IMR-90 (cell line): ENCODE measurements around the gene ACOXL. TPM values are rescaled to one million over a fixed set of nuclear protein-coding genes. Genes with fewer than 3 reads are reported as not detected.

Experiments used
- ATAC-seq: fragments of 200-7000 bp; cut with Tn5 transposase; 2 replicates; pipeline ENCODE4 v1.9.1; 2020; ENCODE audit warnings: low read depth, mild to moderate bottlenecking, moderate library complexity
- BruUV-seq: library from RNA; stranded (reverse); fragments of 400-500 nt; replicated peaks from 2 replicates; lab custom pipeline; 2021; lab: Mats Ljungman, UMichigan
- CTCF ChIA-PET: fragments of 300-600 bp; formaldehyde crosslinking; extraction: SDS; loops from one replicate; lab custom pipeline; 2021; ENCODE audit warnings: antibody characterized with exemption; lab: Yijun Ruan, JAX
- POLR2A ChIA-PET: fragments of 300-600 bp; sonication (Branson Sonifier 250); formaldehyde crosslinking; loops from one replicate; lab custom pipeline; 2022; ENCODE audit warnings: antibody characterized with exemption; ENCODE audit not compliant: unreplicated experiment; lab: Charles Lee
- DNase-seq: peaks from one replicate; pipeline ENCODE4 v3.0.0; 2013
- H2AFZ ChIP-seq: replicated peaks from 2 replicates; pipeline ENCODE3; 2013; ENCODE audit warnings: low read length, mild to moderate bottlenecking; ENCODE audit not compliant: poor library complexity
- H2AK5ac ChIP-seq: 2 replicates; pipeline ENCODE4 v1.6.1; 2013; ENCODE audit warnings: low read depth, low read length, inconsistent platforms
- H2AK9ac ChIP-seq: replicated peaks from 2 replicates; pipeline ENCODE3; 2013; ENCODE audit warnings: mild to moderate bottlenecking, low read depth, low read length, moderate library complexity; ENCODE audit not compliant: poor library complexity
- H2BK120ac ChIP-seq: 2 replicates; pipeline ENCODE4 v1.6.1; 2013; ENCODE audit warnings: low read depth, low read length, inconsistent platforms
- H2BK15ac ChIP-seq: 3 replicates; pipeline ENCODE4 v1.6.1; 2013; ENCODE audit warnings: low read depth, low read length, inconsistent platforms
- H2BK20ac ChIP-seq: 2 replicates; pipeline ENCODE4 v1.6.1; 2013; ENCODE audit warnings: low read depth, mild to moderate bottlenecking, inconsistent platforms, low read length, moderate library complexity
- H2BK5ac ChIP-seq: 2 replicates; pipeline ENCODE4 v1.6.1; 2013; ENCODE audit warnings: mild to moderate bottlenecking, low read depth, low read length, inconsistent platforms; ENCODE audit not compliant: poor library complexity, severe bottlenecking
- H3K14ac ChIP-seq: replicated peaks from 2 replicates; pipeline ENCODE4 v1.6.1; 2013; ENCODE audit warnings: low read depth, low read length, inconsistent platforms
- H3K18ac ChIP-seq: 2 replicates; pipeline ENCODE4 v1.6.1; 2013; ENCODE audit warnings: low read depth, low read length, control low read depth
- H3K23ac ChIP-seq: 2 replicates; pipeline ENCODE4 v1.6.1; 2013; ENCODE audit warnings: low read depth, low read length, inconsistent platforms
- H3K27ac ChIP-seq: 2 replicates; pipeline ENCODE4 v1.5.1; 2013; ENCODE audit warnings: mild to moderate bottlenecking, control low read depth, low read length; ENCODE audit not compliant: insufficient read depth
- H3K27me3 ChIP-seq: 2 replicates; pipeline ENCODE4 v1.6.1; 2013; ENCODE audit warnings: low read length; ENCODE audit not compliant: control insufficient read depth, insufficient read depth
- H3K36me3 ChIP-seq: 2 replicates; pipeline ENCODE4 v1.6.1; 2013; ENCODE audit warnings: low read length, mixed read lengths; ENCODE audit not compliant: control insufficient read depth, insufficient read depth
- H3K4ac ChIP-seq: 2 replicates; pipeline ENCODE4 v1.6.1; 2013; ENCODE audit warnings: low read depth, low read length, inconsistent platforms
- H3K4me1 ChIP-seq: 2 replicates; pipeline ENCODE4 v1.6.1; 2013; ENCODE audit warnings: low read length, mixed read lengths; ENCODE audit not compliant: control insufficient read depth, insufficient read depth
- H3K4me2 ChIP-seq: 2 replicates; pipeline ENCODE4 v1.6.1; 2013; ENCODE audit warnings: low read depth, mild to moderate bottlenecking, control low read depth, low read length, moderate library complexity
- H3K4me3 ChIP-seq: 2 replicates; pipeline ENCODE4 v1.5.1; 2013; ENCODE audit warnings: low read depth, mild to moderate bottlenecking, control low read depth, low read length, moderate library complexity; ENCODE audit not compliant: insufficient read depth
- H3K56ac ChIP-seq: 2 replicates; pipeline ENCODE4 v1.6.1; 2013; ENCODE audit warnings: low read length, inconsistent platforms; ENCODE audit not compliant: insufficient read depth; ENCODE audit errors: extremely low read depth
- H3K79me1 ChIP-seq, 2 experiments: 2 replicates each; pipeline ENCODE4 v1.6.1; 2013; ENCODE audit warnings: low read length in 2 of 2, inconsistent platforms in 1 of 2, low read depth in 1 of 2
- H3K9ac ChIP-seq: 2 replicates; pipeline ENCODE4 v1.6.1; 2013; ENCODE audit warnings: low read depth, low read length, control low read depth
- H3K9me1 ChIP-seq: 2 replicates; pipeline ENCODE4 v1.6.1; 2013; ENCODE audit warnings: low read length, inconsistent platforms; ENCODE audit not compliant: insufficient read depth
- H3K9me3 ChIP-seq: 2 replicates; pipeline ENCODE4 v1.6.1; 2013; ENCODE audit warnings: low read length; ENCODE audit not compliant: control insufficient read depth, insufficient read depth
- H4K20me1 ChIP-seq: 2 replicates; pipeline ENCODE4 v1.6.1; 2013; ENCODE audit warnings: low read length, inconsistent platforms; ENCODE audit not compliant: insufficient read depth
- H4K5ac ChIP-seq: 2 replicates; pipeline ENCODE4 v1.6.1; 2013; ENCODE audit warnings: mild to moderate bottlenecking, low read depth, low read length, control low read depth
- H4K8ac ChIP-seq, 2 experiments: 2 replicates each; pipeline ENCODE4 v1.6.1; 2013; ENCODE audit warnings: low read depth in 2 of 2, low read length in 2 of 2, control low read depth in 1 of 2, inconsistent platforms in 1 of 2
- H4K91ac ChIP-seq: 2 replicates; pipeline ENCODE4 v1.6.1; 2013; ENCODE audit warnings: low read depth, low read length, inconsistent platforms; ENCODE audit not compliant: insufficient read depth
- CHD1 ChIP-seq: IDR thresholded peaks from 2 replicates; pipeline ENCODE4 v1.6.1; 2012; ENCODE audit warnings: low read depth, low read length, improper control_type of control experiment
- MAZ ChIP-seq: IDR thresholded peaks from 2 replicates; pipeline ENCODE4 v1.6.1; 2012; ENCODE audit warnings: low read depth, mild to moderate bottlenecking, low read length, improper control_type of control experiment, moderate library complexity, borderline replicate concordance
- NFE2L2 ChIP-seq: fragments of 150-350 bp; IDR thresholded peaks from 2 replicates; pipeline ENCODE4 v1.6.1; 2016; ENCODE audit warnings: low read depth, mild to moderate bottlenecking, low read length
- POLR2A ChIP-seq: IDR thresholded peaks from 2 replicates; pipeline ENCODE4 v1.6.1; 2012; ENCODE audit warnings: mild to moderate bottlenecking, low read depth, low read length
- RAD21 ChIP-seq: IDR thresholded peaks from 2 replicates; pipeline ENCODE4 v1.6.1; 2012; ENCODE audit warnings: low read length, improper control_type of control experiment
- RFX5 ChIP-seq: IDR thresholded peaks from 2 replicates; pipeline ENCODE4 v1.8.0; 2012; ENCODE audit warnings: low read depth, mild to moderate bottlenecking, low read length, moderate library complexity
- WGBS, 2 experiments: methylation state at CpG; one replicate each; pipeline versions ENCODE4 v1.1.5 to v1.1.7; 2013; ENCODE audit warnings: missing lambda C conversion rate in 2 of 2; ENCODE audit not compliant: insufficient read length in 1 of 2; ENCODE audit errors: extremely low coverage in 2 of 2; 5-methylcytosine and 5-hydroxymethylcytosine counted together
- dilution Hi-C: fragments of 300-500 bp; cut with HindIII; formaldehyde crosslinking; loops from one replicate; pipeline ENCODE4 v1.14.3; 2018; ENCODE audit warnings: low sequenced_read_pairs; ENCODE audit not compliant: unreplicated experiment
- in situ Hi-C: fragments of 300-500 bp; cut with MboI; formaldehyde crosslinking; loops from 3 replicates; pipeline ENCODE4 v1.14.3; 2019; ENCODE audit warnings: low sequenced_read_pairs, inconsistent platforms, mixed read lengths
- intact Hi-C: fragments of 100-400 bp; cut with micrococcal nuclease; formaldehyde crosslinking; loops from 2 replicates; pipeline ENCODE4 v1.10.0; 2022
- polyA plus RNA-seq, 3 experiments: library from polyadenylated mRNA; depleted of rRNA; stranded (reverse); fragments of >200 nt; gene quantifications; 2 replicates each; pipeline ENCODE4 v1.2.3, GENCODE V29; 2012; ENCODE audit warnings: low replicate concordance in 1 of 3
- total RNA-seq: library from RNA; depleted of rRNA; stranded (reverse); fragments of >200 nt; gene quantifications from 2 replicates; pipeline ENCODE4 v1.2.3, GENCODE V29; 2012

Gene ACOXL
- total and polyA plus RNA-seq, 2 of the 4 experiments (the other 2 are of a cell fraction), result not detected

- H2BK120ac ChIP-seq, result no peak overlapping the region
- H4K8ac ChIP-seq, result no peak overlapping the region
- no peak overlapping the region for H2AK5ac ChIP-seq
- in situ Hi-C loops (no loop called here), dilution Hi-C loops (no loop called here), intact Hi-C loops (loop anchor here (2.0 kb wide), 1 partner anchor 13 kb away; no protein-coding TSS in a partner anchor)
- no peak overlapping the region for H3K14ac ChIP-seq
- no peak overlapping the region for H3K9ac ChIP-seq
- CTCF ChIA-PET, result no interaction called here
- H3K4ac ChIP-seq, result no peak overlapping the region
- H3K56ac ChIP-seq, result no peak overlapping the region
- TF ChIP-seq CHD1, result no peak
- TF ChIP-seq RAD21, result no peak
- no peak for TF ChIP-seq POLR2A
- TF ChIP-seq MAZ, result no peak
- TF ChIP-seq NFE2L2, result no peak
- no peak for TF ChIP-seq RFX5
- H3K9me3 ChIP-seq, result peaks cover 4% of the 10 kb centered on the region
- POLR2A ChIA-PET, result no interaction called here
- no peak overlapping the region for H4K5ac ChIP-seq
- H4K20me1 ChIP-seq, result no peaks in the 10 kb centered on the region
- no peak overlapping the region for H4K91ac ChIP-seq
- H2AFZ ChIP-seq, result no peak overlapping the region
- no peak overlapping the region for H3K4me2 ChIP-seq
- H3K27ac ChIP-seq, result no peak overlapping the region
- no peak overlapping the region for H3K23ac ChIP-seq
- no peaks in the 10 kb centered on the region for H3K79me1 ChIP-seq
- no peaks in the 10 kb centered on the region for H3K9me1 ChIP-seq
- no peak for DNase-seq
- H3K27me3 ChIP-seq, result peaks cover 60% of the 10 kb centered on the region
- WGBS, 2 experiments, result no CpG with 5 or more reads among the region's 4 CpGs
- no TSS peak for BruUV-seq
- ATAC-seq, result no peak
- H3K4me1 ChIP-seq, result no peaks in the 10 kb centered on the region
- no peak overlapping the region for H2BK15ac ChIP-seq
- H3K4me3 ChIP-seq, result no peak overlapping the region
- no peaks in the 10 kb centered on the region for H3K36me3 ChIP-seq
- H2AK9ac ChIP-seq, result no peak overlapping the region
- H2BK5ac ChIP-seq, result no peak overlapping the region
- no peak overlapping the region for H2BK20ac ChIP-seq
- no peak overlapping the region for H3K18ac ChIP-seq
These were observed 4.5 kb upstream of the ACOXL start for GRCh38 chr2:110727923-110728322.
